Loucy (cell line): Measurements from ENCODE around the gene LAMA4.

Experiments
- EZH2phosphoT487 ChIP-seq: fragments of 200-600 bp; IDR thresholded peaks from 2 replicates; pipeline ENCODE4 v1.6.1; 2018; ENCODE audit warnings: antibody characterized with exemption, mild to moderate bottlenecking, moderate library complexity, borderline replicate concordance
- TF ChIP-seq, protein P1 (sequence below): fragments of 200-600 bp; sonication (generic); conservative IDR thresholded peaks from 2 replicates; pipeline ENCODE4 v1.5.1; 2014; ENCODE audit warnings: mild to moderate bottlenecking, antibody characterized with exemption, low read length

DNA sequence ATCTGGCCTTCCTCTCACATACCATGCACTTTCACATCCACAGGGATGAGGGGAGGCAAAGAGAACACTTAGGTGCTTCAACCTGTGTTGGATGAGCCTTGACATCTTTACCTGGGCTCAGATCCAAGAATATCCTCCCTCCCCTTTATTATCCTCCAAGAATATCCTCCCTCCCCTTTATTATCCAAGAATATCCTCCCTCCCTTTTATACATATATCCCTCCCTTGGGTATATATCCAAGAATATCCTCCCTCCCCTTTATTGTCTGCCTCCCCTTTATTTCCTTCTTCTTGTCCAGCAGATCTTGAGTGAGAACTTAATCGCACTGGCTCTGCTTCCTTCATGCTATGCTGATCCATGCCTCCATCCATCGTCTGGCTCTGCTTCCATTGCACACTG lies 30.3 kb downstream of the LAMA4 start:
- TF ChIP-seq, protein P1, sequence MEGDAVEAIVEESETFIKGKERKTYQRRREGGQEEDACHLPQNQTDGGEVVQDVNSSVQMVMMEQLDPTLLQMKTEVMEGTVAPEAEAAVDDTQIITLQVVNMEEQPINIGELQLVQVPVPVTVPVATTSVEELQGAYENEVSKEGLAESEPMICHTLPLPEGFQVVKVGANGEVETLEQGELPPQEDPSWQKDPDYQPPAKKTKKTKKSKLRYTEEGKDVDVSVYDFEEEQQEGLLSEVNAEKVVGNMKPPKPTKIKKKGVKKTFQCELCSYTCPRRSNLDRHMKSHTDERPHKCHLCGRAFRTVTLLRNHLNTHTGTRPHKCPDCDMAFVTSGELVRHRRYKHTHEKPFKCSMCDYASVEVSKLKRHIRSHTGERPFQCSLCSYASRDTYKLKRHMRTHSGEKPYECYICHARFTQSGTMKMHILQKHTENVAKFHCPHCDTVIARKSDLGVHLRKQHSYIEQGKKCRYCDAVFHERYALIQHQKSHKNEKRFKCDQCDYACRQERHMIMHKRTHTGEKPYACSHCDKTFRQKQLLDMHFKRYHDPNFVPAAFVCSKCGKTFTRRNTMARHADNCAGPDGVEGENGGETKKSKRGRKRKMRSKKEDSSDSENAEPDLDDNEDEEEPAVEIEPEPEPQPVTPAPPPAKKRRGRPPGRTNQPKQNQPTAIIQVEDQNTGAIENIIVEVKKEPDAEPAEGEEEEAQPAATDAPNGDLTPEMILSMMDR = no peak
- no peak for TF ChIP-seq EZH2phosphoT487
